ENCODE measurements around the gene STXBP5.

The STXBP5 gene

GRCh38 chr6:147212622-147213021 is 8.4 kb downstream of the STXBP5 start:
- no peak for DNase-seq

GRCh38 chr6:147213772-147214171 is 9.6 kb downstream of the STXBP5 start:
- DNase-seq: no peak

GRCh38 chr6:147214248-147215227 is 10.3 kb downstream of the STXBP5 start:
- no peak for DNase-seq

- no peak for DNase-seq
These were observed 12.7 kb downstream of the STXBP5 start for GRCh38 chr6:147216915-147217314.

GRCh38 chr6:147217840-147218404 is 13.7 kb downstream of the STXBP5 start:
- no peak for DNase-seq

- no peak for DNase-seq
These were observed 14.6 kb downstream of the STXBP5 start for GRCh38 chr6:147218797-147219196.

GRCh38 chr6:147219463-147219862 is 15.2 kb downstream of the STXBP5 start:
- DNase-seq: no peak

GRCh38 chr6:147220345-147220744 is 16.1 kb downstream of the STXBP5 start:
- DNase-seq: no peak

GRCh38 chr6:147221739-147222138 is 17.5 kb downstream of the STXBP5 start:
- no peak for DNase-seq

- no peak for DNase-seq
These were observed 18.1 kb downstream of the STXBP5 start for GRCh38 chr6:147222160-147222838.

GRCh38 chr6:147223736-147224135 is 19.5 kb downstream of the STXBP5 start:
- no peak for DNase-seq

GRCh38 chr6:147226163-147226724 is 22.0 kb downstream of the STXBP5 start:
- no peak for DNase-seq

GRCh38 chr6:147226877-147227276 is 22.7 kb downstream of the STXBP5 start:
- DNase-seq: no peak

GRCh38 chr6:147227770-147228320 is 23.6 kb downstream of the STXBP5 start:
- DNase-seq: no peak

GRCh38 chr6:147231589-147231988 is 27.4 kb downstream of the STXBP5 start:
- DNase-seq: no peak

- DNase-seq: no peak
These were observed 30.5 kb downstream of the STXBP5 start for GRCh38 chr6:147234685-147235084.

GRCh38 chr6:147238164-147238563 is 33.9 kb downstream of the STXBP5 start:
- DNase-seq: no peak

GRCh38 chr6:147238906-147239305 is 34.7 kb downstream of the STXBP5 start:
- DNase-seq: no peak

GRCh38 chr6:147244832-147245231 is 40.6 kb downstream of the STXBP5 start:
- no peak for DNase-seq

- no peak for DNase-seq
These were observed 41.5 kb downstream of the STXBP5 start for GRCh38 chr6:147245693-147246092.

- DNase-seq: no peak
These were observed 42.8 kb downstream of the STXBP5 start for GRCh38 chr6:147246853-147247635.

GRCh38 chr6:147248859-147249258 is 44.6 kb downstream of the STXBP5 start:
- DNase-seq: no peak

All from CD4-positive, alpha-beta T cell treated with Interleukin-15 for 1 hour (primary cell).